HG03103 (cell line): Measurements from ENCODE around the gene ATRNL1.
"Not testable (repeated sequence)": the region's sequence is repeated elsewhere in the genome, so short reads cannot be mapped to it uniquely, and the experiment has no call there.

Source experiments
- ATAC-seq: cut with Tn5 transposase; IDR thresholded peaks from one replicate; pipeline ENCODE4 v1.9.1; 2021; ENCODE audit warnings: low read depth; ENCODE audit not compliant: unreplicated experiment

Gene ATRNL1

DNA sequence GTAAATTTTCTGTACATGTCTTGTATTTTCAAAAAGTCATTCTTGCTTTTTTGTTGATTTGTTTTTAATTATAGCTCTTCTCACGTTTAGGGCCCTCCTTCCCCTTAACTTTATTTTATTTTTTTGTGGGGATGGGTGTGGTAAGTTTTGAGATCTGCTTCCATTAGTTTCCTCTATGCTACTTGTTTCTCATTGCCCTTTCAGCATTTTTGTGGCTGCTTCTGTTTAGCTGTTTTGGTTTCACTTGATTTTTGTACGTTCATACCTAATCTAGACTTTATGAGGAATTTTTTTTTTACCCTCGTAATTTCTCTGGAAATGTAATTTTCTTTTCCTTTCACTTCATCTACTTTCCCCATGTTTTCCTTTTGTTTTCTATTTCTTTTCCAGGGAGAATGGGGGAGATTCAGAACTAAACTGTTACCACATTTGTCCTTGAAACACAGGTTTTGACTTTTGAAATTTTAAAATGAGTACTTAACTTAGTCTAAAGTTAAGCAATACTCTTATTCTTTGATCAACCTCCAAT, 80.8 kb downstream of the ATRNL1 start:
- ATAC-seq, result no peak

GRCh38 chr10:115207276-115207675, 114.1 kb downstream of the ATRNL1 start:
- not testable (repeated sequence) for ATAC-seq

GRCh38 chr10:115209133-115209532, 116.0 kb downstream of the ATRNL1 start:
- ATAC-seq, result no peak

DNA sequence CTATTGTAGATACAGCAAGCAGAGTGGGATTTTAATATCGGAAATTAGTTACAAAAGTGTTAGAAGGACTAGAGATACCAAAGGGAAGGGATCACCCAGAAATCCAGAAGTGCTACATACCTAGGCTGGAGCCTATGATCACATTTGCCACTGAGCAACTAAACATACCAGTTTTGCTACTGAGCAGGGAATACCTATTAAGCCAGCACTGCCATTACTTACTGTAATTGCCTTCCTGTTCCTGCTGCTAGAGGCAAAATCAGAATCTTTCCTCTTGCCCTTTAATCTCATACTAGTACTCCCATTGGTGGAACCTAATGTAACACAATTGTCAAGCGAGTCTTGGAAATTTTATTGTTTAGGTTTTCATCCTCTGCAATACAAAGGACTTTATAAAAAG, 121.7 kb downstream of the ATRNL1 start:
- no peak for ATAC-seq

GRCh38 chr10:115219203-115219602, 126.0 kb downstream of the ATRNL1 start:
- no peak for ATAC-seq

GRCh38 chr10:115222039-115222438, 128.9 kb downstream of the ATRNL1 start:
- ATAC-seq, result no peak

- no peak for ATAC-seq
These were observed 146.6 kb downstream of the ATRNL1 start for GRCh38 chr10:115239761-115240160.

DNA sequence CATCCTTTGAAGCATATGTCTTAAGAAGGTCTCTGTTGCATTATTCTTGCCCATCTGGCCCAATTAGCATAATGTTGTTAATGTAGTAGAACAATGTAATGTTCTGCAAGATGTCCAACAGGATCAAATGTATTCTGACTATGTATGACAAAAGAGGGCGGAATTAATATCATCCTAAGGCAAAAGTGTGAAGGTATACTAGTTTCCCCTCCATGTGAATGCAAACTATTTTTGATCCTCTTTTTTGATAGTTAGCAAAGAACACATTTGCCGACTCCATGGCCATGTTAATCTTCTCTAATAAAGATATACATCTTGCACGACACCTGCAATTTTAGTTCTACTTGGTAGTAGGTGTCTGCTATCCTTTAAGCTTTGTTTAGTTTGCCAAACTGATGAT, 157.6 kb downstream of the ATRNL1 start:
- ATAC-seq, result no peak

DNA sequence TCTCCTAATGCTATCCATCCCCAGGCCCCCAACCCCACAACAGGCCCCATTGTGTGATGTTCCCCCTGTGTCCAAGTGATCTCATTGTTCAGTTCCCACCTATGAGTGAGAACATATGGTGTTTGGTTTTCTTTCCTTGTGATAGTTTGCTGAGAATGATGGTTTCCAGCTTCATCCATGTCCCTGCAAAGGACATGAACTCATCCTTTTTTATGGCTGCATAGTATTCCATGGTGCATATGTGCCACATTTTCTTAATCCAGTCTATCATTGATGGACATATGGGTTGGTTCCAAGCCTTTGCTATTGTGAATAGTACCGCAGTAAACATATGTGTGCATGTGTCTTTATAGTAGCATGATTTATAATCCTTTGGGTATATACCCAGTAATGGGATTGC, 160.6 kb downstream of the ATRNL1 start:
- not testable (repeated sequence) for ATAC-seq

DNA sequence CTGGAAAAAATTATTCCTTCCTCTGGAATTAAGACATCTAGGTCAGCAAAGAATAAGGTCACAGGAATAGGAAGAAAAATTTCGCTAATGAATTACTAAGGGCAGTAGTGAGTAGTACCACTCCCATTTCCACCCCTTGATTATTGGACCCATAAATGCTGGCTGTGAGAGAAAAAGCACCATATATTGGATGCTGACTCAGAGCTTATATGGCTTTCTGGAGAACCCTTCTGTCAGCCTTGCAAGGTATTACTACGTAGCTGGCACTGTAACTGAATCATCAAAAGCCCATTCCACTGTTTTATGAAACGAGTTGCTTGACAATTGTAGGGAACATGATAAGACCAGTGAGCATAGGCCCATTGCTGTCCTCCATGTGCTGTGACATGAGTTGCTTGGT, 179.3 kb downstream of the ATRNL1 start:
- ATAC-seq, result no peak

GRCh38 chr10:115278294-115278693, 185.1 kb downstream of the ATRNL1 start:
- ATAC-seq, result no peak

DNA sequence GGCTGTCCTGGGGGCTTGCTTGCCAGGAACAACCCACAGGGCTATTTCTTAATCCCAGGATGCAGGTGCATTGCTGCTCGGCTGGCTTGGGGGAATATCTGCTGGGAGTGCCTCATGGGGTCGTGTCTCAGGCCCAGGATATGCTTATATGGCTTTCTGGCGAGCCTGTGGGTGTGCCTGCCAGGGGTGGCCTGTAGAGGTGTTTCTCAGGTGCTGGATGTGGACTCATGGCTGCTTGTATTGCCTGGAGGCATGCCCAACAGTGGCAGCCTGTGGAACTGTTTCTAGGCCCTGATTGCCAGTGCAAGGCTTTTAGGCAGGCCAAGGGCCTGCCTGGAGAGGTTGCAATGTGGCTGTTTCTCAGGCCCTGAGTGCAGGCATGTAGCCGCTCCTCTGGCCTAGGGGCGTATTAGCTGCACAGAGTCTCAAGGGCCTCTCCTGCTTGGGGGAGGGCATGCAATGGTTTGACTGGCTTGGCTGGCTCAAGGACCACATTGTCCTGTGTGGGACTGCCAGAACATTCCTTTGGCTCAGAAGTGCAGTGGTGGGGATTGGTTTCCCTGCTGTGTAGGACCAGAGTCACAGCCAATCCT, 202.1 kb downstream of the ATRNL1 start:
- no peak for ATAC-seq

DNA sequence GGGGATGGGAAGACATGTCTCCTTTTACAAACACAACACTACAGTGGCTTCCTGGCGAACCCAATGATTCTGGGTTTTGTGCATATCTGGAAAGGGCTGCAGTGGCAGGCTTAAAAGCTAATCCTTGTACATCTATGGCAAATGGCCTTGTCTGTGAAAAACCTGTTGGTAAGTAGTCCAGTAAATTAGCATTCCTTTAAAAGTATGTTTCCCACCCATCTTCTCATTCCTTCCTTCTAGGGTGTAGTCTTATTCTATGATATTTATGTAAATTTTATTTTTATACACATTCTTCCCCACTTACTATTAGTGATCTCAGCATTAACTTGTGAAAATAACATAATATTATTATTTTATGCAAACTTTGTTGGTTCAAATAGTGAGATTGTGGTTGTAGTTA, 206.9 kb downstream of the ATRNL1 start:
- no peak for ATAC-seq

- not testable (repeated sequence) for ATAC-seq
These were observed 226.5 kb downstream of the ATRNL1 start for GRCh38 chr10:115319669-115320068.

- peak; percentile 74 for ATAC-seq
These were observed 228.2 kb downstream of the ATRNL1 start for GRCh38 chr10:115321360-115321759.

GRCh38 chr10:115328331-115328730, 235.2 kb downstream of the ATRNL1 start:
- no peak for ATAC-seq

DNA sequence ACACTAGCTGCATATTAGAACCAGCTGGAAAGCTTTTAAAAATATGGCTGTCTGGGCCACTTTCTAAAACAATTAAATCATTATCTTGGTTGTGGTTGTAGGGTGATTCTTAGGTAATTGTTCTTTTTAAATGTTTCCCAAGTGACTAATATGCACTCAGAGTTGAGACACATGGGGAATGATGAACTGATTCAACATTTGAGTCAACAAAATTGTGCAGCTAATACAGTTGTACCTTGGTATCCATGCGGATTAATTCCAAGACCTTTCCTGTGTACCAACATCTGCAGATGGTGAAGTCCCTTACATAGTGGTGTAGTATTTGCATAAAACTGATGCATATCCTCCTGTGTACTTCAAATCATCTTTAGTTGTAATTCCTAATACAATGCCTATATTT, 242.2 kb downstream of the ATRNL1 start:
- ATAC-seq, result no peak

DNA sequence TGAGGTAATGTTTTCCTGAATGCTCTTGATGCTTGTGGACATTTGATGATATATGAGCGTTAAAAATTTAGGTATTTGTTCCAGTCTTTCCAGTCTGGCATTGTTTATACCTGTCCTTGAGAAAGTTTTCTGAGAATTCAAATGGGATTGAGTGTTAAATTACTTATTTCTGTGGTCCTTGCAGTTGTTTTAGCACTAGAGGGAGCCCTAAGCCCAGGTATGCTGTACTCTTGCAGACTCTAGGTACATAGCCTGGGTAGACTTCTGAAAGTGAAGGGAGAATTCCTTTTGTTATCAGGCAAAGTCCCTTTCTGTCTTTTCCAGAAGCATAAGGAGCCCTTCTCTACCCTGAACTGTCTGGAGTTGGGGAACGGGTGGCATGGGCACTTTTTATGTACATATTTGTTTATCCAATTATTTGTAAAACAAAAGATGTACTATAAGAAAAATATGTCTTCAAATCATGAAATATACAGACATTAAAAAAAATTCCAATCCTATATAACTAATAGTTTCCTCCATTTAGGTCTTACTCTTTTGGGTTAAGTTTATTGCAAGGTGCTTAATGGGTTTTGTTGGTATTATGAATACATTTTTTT, 262.1 kb downstream of the ATRNL1 start:
- no peak for ATAC-seq

DNA sequence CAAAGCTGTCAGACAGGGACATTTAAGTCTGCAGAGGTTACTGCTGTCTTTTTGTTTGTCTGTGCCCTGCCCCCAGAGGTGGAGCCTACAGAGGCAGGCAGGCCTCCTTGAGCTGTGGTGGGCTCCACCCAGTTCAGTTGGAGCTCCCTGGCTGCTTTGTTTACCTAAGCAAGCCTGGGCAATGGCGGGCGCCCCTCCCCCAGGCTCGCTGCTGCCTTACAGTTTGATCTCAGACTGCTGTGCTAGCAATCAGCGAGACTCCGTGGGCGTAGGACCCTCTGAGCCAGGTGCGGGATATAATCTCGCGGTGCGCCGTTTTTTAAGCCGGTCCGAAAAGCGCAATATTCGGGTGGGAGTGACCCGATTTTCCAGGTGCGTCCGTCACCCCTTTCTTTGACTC, 274.8 kb downstream of the ATRNL1 start:
- ATAC-seq, result not testable (repeated sequence)

DNA sequence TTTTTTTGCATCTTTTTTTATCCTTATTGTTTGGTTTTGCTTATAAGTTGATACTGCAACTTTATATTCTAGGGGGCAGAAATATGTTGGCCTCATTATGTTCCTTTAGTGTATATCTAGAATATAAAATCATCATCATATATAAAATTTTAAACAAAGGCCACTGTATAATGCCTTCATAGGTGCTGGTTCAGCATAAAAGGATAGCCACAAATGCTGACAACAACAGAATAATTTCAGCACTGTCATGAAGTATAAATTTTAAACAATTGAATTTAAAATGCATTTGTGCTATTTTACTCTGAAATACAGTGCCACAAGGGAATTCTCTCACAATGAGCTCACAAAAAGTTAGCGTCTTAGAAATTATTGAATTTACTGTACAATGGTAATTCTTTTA, 285.9 kb downstream of the ATRNL1 start:
- no peak for ATAC-seq

- no peak for ATAC-seq
These were observed 291.5 kb downstream of the ATRNL1 start for GRCh38 chr10:115384665-115385064.

DNA sequence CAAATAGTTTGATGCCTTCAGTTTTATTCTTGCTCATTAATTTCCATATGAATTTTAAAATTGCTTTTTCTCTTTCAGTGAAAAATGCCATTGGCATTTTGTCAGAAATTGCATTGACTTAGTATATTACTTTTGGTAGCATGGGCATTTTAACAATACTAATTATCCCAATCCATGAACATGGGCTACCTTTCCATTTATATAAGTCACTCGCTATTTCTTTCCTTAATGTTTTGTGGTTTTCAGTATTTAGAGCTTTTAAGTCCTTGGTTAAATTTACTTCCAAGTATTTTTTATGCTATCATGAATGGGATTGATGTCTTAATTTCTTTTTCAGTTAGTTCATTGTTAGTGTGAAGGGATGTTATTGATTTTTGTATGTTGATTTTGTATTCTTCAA, 297.4 kb downstream of the ATRNL1 start:
- ATAC-seq, result no peak
